GM21528 (cell line): ENCODE data around the gene STAT6.
"Not testable (repeated sequence)": the region's sequence is repeated elsewhere in the genome, so short reads cannot be mapped to it uniquely, and the experiment has no call there.

Experiments
- ATAC-seq: cut with Tn5 transposase; IDR thresholded peaks from one replicate; pipeline ENCODE4 v1.9.1; 2021; ENCODE audit warnings: mild to moderate bottlenecking, moderate library complexity; ENCODE audit not compliant: unreplicated experiment, low FRiP score

The STAT6 gene

DNA sequence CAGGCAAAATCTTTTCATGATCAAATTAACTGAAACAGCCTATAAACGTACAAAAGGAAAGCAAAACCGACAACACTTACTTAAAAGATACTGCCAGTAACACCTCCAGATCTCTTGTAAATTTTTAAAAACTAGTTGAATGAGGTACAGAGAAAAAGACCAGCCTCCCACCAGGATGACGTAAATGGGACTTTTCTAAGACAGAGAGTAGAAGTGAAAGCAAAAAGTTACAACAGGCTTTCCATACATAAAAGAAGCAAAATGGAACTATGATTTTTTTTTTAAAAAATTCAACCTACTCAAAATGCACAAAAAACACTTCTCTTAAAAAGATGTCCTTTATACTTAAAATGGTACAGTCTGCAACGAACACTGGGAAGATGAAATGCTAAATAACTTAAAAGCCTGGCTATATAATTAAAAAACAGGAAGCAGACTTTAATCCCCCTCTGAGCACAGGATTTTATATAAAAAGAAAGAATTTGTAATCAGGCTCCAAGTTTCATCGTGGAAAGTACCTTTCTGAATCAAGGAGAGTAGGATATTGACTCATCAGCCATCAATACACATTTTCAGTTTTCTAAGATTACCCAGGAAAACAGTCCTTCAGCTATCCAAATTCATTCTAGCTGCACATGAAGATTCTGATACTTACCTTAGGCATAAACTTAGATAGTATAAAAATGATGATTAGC lies 47.0 kb downstream of the STAT6 start:
- peak; percentile 65 for ATAC-seq

DNA sequence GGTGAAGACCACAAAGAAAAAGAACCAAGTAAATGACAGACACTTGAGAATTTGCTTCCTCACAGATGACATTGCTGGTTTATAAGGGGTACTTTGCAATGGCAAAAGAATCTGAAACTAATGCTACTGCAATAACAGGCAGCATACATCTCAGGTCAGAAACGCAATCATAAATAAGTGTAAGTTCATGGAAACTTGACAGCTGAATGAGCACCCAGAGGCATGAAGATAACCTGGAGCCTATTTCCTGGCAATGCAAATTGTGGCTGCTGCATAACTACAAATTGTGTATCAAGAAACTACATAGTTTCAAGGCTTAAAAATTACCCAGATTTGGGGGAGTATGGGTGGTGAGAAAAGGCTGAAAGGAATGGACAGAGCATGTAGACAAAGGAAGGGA lies 52.7 kb downstream of the STAT6 start:
- ATAC-seq: no peak

DNA sequence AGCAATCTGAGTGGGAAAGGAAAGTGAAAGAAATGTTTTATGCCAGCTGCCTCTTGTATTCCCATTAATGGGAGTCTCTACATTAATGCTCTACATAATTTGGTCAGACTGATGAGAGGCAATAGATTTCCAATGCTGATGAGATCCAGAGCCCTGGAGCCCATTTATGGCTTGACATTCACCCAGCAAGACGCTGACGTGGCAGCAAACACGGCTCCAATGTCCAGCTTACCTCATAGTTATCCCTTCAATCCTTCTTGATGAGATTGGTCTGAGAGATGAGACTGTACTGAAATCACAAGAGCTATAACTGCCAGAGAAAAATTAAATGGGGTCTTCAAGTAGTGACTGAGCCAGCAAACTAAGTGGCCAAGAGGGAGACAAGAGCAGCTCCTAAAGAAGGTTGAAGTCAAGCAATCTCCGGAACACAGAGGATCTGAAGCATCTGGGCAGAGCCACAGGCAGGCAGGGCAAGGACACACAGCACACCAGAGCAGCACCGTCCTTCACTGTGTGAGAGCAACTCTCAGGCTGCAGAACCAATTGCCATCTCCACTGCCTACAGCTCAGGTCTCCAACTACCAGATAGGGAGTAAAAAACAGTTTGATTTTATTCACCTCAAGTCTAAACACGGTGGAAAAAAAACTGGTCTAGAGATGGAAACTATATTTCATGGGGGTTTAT lies 54.0 kb downstream of the STAT6 start:
- no peak for ATAC-seq

DNA sequence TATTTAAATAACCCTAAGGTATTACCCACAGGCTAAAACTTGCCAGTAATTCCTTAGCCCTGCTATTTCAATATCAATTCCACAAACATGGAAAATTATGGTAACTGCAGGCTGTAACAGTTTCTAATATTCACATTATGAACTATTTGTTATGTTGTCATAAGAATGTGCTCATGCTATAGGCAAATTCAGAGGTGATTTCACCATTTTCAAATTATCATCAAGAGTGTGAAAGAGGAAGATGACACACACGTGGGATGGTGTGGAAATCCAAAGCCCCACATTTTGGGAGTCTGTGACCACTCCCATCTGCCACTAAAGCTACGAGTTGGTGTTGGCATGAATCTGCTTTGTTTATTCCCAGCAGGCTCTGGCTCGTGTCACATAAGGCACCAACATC lies 55.3 kb downstream of the STAT6 start:
- ATAC-seq: no peak

DNA sequence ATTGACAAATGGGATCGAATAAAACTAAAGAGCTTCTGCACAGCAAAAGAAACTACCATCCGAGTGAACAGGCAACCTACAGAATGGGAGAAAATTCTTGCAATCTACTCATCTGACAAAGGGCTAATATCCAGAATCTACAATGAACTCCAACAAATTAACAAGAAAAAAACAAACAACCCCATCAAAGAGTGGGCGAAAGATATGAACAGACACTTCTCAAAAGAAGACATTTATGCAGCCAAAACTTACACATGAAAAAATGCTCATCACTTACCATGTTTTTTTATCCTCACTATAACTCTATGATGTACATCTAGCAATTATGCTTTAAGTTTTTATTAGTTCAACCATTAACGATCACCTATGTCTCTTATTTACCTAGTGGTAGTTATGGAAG lies 57.3 kb downstream of the STAT6 start:
- not testable (repeated sequence) for ATAC-seq

DNA sequence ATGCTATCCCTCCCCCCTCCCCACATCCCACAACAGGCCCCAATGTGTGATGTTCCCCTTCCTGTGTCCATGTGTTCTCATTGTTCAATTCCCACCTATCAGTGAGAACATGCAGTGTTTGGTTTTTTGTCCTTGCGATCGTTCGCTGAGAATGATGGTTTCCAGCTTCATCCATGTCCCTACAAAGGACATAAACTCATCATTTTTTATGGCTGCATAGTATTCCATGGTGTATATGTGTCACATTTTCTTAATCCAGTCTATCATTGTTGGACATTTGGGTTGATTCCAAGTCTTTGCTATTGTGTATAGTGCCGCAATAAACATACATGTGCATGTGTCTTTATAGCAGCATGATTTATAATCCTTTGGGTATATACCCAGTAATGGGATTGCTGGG lies 58.0 kb downstream of the STAT6 start:
- not testable (repeated sequence) for ATAC-seq

DNA sequence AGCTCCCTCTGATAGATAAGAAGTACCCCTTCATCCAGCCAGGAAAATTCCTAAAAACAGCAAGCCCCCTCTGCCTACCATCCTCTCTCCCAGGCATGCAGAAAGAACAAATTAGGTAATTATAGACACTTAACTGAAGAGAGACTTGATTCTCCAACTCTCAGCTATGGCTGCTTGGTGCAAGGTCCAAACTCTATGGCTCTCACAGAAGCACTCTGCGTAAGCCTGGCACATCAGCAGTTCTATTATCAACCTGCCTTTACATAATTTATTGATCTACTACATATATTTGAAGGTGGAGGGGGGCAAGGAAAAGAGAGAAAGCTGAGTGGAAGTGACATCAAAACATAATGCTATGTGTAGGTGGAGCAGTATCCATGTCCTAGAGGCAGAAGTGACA lies 60.2 kb downstream of the STAT6 start:
- no peak for ATAC-seq

DNA sequence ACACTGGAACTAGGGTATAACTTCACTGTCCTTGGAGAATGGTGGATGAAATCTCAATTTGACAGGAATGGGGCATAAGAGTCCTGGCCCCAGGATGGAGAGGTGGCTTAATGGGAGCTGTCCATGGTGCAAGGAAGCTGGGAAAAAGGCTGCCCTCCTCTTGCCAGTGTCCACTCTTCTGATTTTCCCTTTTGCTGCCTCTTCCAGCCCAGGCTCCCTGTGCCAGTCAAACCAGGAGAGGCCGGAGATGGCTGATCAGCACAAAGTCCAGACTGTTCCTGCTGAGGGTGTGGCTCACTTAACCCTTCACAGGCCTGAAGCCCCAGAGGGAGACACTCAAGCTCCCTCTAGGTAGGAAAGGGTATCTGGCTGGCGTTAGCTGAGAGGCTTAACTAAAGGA lies 61.3 kb downstream of the STAT6 start, which contains the start of gene MYO1A:
TSS of gene MYO1A (minus strand) at position 240 of the 400 bp plus-strand sequence. CDS start 1,806 bp downstream, outside the sequence.
- ATAC-seq: no peak

DNA sequence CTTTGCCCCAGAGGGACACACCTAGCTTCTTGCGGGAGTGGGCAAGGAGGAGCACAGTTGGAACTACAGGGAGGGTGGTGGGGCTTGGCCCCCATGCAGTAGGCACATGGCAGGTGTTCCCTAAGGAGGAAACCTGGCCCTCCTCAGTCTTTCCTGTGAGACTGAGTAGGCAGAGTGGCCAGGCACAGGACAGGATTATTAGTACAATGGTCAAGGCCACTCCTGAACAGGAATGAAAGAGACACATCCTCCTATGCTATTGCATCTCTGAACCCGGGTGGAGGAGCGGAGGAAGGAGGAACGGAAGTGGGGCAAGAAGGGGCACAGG lies 62.1 kb downstream of the STAT6 start:
- no peak for ATAC-seq

DNA sequence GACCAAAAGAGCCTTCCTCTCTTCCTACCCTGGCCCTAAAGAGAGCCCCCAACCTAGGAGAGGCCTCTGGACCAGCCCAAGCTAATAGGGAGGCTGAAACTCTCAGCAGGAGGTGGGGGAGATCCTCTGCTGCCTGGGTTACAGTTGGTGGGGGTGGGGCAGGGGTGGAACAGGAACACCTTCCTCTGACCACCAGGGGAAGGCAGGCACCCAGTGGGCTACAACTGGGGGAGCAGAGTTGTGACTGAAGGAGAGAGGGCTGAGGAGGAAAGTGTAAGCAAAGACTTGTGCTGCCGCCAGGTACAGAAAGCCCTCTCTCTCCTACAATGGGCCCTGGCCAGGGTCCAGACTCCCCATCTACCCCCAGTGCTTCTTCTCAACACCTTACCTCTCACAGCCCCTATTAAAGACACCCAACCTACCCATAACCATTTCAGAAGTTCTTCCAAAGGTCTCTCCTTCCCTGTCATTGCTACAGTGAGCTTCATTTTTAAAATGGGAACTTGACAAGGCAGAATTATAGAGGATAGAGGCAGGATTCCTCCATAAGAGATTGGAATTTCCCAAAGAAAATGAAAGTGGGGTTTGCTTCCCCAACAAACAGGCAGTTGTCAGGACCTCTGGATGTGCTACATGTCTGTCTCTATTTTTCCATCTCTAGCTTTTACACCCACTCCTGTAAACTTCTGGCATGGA lies 62.6 kb downstream of the STAT6 start:
- no peak for ATAC-seq

DNA sequence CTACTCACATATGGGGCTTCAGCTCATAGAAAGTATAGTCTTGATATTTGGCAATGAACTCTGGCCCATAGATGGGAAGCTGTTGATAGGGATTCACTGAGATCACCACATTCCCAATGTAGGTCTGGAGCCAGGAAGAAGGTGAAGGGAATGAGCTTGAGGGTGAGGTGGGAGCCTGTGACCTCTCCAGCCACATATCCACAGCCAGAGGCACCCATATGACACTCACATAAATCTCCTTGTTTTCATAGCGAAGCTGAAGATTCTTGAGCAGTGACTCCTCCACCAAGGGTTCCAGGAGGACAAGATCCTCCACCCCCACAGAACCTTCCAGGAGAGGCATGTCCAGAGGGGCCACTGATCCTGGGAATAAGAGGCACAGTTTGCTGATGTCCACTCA lies 63.2 kb downstream of the STAT6 start:
- ATAC-seq: no peak

DNA sequence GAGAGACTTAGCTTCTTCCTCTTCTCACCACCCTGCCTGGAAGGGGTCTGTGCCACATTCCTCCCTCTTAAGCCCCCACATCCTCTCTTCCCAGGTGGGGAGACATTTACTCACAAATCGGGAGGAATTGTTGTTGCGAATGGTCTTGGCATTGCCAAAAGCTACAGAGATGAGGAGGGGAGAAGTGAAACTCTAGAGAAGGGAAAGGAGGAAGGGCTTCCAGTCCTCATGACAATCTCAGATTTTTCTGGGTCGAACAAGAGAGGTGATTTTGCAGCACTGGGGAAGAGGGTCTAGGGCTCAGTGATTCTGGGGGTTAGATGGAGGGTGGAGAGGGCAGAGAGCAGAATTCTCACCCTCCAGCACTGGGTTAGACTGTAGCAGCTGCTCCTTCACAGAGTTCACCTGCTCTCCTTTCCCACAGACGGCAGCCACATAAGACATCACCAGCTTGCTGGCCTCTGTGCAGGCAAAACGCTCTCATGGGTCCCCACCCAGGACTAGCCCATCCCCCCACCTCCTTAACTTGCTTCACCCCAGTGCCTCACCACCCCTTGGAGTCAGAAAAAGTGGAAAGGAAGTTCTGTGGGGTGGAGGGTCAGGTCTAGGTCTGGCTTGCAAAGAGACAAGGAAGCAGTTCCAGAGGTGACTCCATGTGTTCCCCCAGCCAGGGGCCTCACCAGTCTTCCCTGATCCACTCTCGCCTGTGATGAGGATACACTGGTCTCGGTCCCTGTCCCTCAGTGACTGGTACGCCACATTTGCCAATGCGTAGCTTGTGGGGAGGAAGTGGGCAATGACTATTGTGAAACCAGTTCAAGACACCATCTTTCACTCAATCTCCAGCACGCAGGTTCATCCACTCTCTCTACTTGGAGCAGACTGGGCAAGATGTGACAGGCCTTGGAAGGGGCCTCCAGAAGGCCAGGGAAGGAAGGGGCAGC lies 63.9 kb downstream of the STAT6 start:
- ATAC-seq: no peak

DNA sequence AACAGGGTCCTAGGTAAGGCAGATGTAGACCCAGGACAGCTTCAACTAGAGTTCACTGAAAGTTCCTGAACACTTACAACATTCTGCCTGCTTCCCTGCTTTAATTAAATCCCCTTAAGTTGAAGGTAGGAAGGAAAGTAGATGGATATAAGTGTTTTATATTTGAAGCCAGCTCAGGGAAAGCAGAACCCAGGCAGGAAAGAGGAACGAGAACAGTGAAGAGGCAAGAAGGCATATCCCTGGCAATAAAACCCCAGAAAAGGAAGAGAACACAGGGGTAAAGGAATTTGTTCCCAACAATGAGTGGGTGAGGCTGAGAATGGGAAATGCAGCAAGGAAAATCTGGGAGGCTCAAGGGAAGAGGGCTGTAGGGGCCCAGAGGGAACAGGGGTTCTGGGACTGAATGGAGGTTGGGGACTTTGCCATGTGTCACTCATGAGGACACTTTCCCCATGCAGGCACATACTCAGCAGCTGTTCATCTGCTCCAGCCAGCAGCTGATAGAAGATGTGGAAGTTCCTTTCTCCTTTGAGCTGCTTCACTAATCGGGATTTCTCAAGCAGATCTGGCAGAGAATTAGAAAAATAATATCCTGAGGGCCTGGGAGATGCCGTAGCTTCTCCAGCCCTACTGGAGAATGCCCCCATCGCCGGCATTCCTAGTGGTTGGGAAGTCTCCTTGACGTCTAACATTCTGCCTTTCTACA lies 64.9 kb downstream of the STAT6 start:
- no peak for ATAC-seq
